GM04503 (cell line): ENCODE data around the gene BOK.
"Not testable (repeated sequence)": the region's sequence is repeated elsewhere in the genome, so short reads cannot be mapped to it uniquely, and the experiment has no call there.

Experiments used
- DNase-seq: peaks from one replicate; pipeline ENCODE4 v3.0.0-alpha.2; 2012; ENCODE audit warnings: low read depth

BOK gene

DNA sequence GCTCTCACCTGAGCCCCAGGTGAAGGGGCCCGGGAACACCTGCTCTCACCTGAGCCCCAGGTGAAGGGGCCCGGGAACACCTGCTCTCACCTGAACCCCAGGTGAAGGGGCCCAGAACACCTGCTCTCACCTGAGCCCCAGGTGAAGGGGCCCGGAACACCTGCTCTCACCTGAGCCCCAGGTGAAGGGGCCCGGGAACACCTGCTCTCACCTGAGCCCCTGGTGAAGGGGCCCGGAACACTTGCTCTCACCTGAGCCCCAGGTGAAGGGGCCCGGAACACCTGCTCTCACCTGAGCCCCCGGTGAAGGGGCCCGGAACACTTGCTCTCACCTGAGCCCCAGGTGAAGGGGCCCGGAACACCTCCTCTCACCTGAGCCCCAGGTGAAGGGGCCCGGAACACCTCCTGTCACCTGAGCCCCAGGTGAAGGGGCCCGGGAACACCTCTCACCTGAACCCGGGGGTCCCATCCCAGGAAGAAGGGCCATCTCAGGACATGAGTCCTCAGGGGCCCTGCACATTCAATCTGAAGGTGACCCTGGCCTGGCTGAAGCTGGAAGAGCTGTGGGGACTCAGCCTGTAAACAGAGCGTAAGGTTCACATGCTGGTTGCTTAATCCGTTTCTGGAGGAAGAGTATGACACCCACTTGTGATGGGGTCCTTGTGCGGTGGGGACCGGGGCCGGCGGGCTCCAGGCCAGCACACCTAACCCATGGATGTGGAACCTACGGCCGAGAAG is 14.5 kb downstream of the BOK start:
- DNase-seq = not testable (repeated sequence)

DNA sequence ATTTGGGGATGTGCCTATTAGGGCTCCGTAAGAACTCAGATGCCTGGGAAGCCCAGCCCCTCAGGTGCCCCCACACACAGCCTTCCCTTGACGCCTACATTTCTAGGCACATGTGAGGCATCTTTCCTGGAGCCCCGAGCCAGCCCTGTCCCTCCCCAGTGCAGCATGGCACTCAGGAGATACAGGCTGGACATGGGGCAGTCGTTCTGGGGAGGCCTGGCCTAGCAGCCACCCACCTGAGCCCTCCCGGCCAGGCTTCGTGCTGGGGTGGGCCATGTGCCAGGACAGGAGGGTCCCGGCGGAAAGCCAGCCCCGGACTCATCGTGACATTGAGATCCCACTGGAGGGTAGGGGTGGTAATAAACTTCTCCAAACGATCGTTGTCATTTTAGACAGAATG is 15.2 kb downstream of the BOK start:
- no peak for DNase-seq

DNA sequence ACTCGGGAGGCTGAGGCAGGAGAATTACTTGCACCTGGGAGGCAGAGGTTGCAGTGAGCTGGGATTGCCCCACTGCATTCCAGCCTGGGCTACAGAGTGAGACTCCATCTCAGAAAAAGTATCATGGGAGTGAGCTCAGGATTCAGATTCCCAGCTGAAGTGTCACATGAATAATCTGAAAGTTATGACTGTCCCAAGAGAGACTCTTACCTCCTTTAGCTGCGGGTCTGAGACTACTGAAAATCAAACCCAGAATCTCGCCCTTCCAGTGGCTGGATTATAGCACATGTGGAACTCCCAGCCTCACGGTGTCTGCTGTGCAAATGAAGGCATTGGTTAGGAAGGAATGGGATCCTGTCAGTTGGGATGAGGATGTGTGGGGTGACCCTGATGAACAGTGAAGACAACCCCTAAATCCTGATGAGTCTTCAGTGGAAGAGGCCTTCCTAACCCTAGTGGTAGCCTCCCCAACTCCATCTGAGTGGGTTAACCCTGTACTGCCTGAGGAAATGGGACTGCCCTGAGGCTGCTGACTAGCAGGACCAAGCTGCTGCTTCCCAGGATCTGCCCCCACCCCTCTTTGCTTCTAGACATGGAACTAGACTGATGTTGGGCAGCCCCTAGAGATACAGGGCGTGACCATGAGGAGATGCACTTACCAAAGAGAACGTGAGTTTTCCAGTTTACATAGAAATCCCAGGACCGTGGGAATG is 16.5 kb downstream of the BOK start:
- no peak for DNase-seq

DNA sequence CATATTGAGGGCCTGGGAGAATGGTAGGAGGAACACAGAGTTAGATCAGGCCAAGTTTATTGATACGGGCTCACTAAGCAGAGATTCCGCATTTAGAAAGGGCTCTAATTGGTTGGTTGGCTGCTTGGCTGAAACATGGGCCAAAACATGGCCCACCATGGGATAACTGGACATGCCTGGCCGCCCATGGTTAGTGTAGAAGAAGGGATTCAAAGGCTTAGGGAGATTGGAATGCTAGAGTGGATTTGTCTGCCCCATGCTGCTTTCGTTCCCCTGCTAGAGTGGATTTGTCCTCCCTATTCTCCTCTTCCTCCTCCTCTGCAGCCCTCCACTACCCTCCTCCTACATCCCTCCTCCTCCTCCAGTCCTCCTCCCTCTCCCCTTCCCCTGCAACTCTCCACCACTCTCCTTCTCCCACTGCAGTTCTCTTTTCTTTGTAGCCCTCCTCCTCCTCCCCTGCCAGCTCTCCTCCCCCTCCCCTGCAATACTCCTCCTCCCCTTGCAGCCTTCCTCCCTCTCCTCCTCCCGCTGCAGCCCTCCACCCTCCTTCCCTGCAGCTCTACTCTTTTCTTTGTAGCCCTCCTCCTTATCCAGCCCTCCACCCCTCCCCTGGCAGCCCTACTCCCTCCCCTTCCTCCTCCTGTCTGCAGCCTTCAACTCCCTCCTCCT is 17.2 kb downstream of the BOK start:
- no peak for DNase-seq

DNA sequence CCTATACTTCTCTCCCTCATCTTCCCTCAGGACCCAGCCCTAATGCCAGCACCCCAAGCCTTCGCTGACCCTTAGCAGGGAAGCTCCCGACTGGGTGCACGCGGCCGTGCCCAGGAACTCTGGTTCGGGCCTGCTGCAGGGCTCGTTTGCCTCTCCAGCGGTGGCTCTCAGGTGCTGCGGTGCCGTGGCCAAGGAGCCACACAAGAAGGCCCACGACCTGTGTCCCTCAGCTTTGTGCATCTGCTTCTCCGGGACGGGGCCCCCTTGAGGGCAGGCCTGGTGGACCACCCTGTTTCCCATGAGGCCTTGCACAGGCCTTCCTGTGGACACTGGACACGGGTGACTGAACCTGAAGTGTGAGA is 17.7 kb downstream of the BOK start:
- no peak for DNase-seq

DNA sequence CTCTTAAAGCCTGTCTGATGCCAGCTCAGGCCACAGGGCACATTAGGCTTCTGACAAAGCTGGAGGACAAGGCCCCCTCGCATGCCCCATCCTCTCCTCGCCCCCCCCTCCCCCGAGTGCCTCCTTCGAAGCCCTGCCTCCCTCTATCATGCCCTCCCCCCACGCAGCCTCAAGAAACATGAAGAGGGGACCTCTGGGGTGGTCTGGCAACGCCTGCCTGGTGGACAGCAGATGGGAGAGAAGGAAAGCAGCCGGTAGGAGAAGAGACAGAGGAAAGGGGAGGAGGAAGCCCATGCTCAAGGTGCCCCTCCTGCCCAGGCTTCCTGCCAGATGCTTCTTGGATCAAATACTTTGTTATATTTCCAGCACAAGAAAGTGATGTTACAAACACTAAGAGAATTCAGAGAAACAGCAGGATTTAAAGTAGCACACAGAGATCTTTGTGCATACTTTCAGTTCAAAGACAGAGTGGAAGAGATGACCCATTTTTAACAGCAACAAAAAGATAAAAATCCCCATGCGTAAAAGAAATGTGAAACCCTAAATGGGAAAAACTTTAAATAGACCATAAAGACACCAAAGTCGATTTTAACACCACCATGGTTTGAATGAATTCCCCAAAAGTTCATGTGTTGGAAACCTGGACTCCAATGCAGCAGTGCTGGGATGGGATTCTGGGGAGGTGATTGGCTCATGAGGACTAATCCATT is 19.0 kb downstream of the BOK start:
- no peak for DNase-seq

DNA sequence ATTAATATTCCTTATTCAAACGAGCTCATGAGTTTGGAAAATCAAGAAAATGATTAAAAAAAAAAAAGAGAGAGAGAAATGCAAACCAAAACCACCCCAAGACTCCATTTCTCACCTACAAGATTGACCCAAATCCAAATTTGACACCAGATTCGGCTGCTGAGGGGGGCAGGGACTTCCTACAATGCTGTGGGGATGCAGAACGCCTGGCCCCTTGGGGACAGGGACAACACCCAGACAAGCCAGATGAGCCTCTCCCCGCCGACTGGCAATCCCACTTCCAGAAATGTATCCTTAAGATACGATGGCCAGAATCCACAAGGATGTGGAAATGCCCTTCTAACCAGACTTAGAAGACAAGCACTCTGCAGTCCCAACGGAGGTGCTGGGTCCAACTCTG is 20.7 kb downstream of the BOK start:
- DNase-seq = no peak

DNA sequence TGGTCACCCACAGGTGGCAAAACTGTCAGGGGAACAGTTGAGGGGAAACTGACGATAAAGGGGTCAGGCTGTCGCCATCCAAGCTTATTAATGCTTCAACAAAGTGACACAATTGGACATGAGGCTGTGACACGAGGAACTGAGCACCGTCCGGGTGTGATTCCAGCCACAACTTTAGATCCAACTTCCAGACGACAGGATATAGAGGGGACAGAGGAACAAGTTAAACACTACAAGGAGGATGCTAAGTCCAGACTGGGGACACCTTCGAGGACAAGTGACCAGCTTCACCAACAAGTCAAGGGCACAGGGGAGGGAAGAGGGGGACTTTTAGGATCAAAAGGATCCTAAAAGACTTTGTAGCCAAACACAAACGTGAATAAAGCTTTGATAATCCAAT is 23.8 kb downstream of the BOK start:
- DNase-seq = no peak

DNA sequence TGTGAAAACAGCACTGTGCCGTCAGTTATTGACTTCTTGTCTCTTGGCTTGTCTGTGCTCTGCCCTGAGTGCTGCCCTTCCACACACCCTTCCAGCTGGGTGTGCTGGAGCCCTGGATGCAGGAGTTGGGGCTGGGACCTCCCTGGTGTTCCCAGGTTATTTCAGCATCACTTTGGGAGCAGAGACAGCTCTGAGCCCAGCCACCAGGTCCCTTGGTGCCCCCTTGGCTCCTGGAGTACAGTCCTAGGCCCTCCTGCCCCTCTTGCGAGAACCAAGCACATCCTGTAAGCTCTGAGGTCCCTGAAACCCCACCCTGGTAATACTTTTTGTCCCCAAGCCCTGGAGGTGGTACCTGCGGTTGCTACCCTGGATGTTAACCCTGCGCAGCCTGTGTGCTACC is 24.3 kb downstream of the BOK start:
- DNase-seq = no peak

DNA sequence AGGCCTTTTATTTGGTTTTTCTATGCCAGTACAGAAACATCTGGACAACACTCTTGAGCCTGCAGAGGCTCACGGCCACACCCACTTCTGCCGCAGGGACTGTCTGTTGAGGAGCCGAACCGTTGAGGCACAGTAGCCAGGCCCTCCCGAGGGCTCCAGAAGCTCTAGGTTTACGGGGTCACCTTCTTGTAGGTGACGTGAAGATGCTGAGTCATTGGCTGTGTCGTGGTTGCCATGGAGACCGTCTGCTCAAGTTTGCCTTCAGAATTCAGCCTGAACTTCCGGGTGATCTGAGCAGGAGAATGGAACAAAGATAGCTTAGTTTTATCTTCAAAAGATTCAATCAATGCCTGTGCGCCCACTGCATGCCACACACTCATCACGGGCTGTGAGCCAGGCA is 25.9 kb downstream of the BOK start:
- DNase-seq = no peak

DNA sequence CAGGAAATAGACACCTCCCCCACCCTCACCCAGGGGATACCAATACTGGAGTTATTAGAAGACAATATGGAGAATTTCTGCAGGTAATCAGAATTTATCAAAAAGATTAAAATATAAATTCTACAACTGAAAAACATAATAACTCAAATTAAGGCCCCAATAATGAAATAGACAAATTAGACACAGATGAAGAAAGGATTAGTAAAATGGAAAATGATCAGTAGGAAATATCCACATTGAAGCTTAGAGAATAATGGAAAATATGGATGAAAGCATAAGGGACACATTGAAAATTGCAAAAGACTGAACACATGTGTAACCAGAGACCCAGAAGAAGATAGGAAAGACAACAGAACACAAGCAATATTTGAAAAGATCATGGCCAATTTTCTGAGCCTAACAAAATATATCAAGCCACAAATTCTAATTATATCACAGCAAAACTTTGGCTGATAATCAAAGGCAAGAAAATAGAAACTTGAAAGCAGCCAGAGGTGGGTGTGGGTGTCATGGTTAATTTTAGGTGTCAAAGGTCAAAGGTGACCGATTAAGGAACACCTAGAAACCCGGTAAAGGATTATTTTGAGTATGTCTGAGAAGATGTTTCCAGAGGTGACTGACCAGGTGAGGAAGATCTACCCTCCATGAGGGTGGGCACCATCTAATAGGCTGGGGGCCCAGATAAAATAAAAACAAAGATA is 28.2 kb downstream of the BOK start:
- DNase-seq = no peak

DNA sequence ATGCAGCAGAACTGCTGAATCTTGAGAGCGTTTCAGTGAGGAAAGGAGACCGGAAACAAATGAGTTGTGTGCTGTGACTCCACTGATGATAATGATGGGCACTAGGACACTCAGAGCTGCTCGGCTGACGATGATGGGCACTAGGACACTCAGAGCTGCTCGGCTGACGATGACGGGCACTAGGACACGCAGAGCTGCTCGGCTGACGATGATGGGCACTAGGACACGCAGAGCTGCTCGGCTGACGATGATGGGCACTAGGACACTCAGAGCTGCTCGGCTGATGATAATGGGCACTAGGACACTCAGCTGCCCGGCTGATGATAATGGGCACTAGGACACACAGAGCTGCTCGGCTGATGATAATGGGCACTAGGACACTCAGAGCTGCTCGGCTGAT is 31.3 kb downstream of the BOK start:
- DNase-seq = not testable (repeated sequence)

DNA sequence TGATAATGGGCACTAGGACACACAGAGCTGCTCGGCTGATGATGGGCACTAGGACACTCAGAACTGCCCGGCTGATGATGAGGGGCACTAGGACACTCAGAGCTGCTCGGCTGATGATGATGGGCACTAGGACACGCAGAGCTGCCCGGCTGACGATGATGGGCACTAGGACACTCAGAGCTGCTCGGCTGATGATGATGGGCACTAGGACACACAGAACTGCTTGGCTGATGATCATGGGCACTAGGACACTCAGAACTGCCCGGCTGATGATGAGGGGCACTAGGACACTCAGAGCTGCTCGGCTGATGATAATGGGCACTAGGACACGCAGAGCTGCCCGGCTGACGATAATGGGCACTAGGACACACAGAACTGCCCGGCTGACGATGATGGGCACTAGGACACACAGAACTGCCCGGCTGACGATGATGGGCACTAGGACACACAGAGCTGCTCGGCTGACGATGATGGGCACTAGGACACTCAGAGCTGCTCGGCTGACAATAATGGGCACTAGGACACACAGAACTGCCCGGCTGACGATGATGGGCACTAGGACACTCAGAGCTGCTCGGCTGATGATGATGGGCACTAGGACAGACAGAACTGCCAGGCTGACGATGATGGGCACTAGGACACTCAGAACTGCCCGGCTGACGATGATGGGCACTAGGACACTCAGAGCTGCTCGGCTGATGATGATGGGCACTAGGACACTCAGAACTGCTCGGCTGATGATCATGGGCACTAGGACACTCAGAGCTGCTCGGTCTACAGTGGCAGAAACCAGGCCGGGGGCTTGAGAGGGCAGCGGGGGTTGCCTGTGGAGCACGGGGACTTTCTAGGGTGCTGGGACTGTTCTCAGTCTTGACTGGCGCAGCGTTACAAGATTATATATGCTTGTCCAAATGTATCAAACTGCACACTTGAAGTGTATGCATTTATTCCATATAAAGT is 32.2 kb downstream of the BOK start:
- DNase-seq = not testable (repeated sequence)

DNA sequence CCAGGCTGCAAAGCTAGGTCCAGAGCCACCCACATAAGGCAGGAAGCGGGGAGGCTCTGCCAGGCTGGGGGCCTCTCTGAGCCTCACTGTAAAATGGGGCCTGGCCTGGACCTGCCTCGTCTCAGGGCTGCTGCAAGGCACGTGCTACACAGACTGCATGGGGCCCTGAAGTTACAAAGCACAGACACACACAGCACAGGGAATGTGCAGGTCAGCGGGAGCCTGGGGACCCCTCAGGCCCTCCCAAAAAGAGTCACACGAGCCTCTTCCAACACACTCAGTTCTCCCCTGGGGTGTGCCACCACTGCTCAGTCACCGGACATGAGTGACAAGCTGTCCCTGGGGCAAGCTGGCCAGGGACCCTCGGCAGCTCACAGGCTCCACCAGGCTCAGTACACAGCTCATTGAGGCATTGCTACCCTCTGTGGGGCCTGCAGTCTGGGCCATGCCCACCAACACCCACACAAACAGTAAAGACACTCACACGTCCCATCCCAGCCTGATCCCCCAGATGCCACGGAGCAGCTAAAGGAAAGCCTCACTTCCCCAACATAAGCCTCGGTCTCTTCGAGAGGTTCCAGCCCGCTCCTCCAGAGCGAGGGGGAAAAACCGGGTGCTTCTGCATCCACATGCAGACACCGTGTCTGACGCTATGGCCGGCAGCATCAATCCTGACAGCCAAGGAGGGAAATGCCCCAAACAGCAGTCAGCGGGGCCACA is 33.7 kb downstream of the BOK start:
- no peak for DNase-seq

DNA sequence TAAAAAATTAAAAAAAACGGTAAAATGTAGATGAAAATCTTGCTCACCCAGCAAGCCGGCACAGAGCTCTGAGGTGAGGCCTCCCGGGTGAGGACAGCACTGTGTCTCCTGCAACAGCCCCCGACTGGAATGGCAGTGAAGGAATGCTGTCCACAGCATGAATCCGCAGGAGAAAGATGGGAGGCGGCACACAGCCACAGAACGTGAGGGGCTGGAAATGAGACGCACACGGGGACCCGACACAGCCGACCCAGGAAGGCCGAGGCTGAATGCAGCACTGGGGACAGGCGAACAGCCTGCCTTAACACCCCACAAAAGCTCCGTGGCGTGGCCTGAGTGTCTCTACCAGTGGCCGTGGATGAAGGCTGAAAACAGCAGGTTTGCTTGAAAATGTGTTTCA is 34.7 kb downstream of the BOK start:
- DNase-seq = no peak

DNA sequence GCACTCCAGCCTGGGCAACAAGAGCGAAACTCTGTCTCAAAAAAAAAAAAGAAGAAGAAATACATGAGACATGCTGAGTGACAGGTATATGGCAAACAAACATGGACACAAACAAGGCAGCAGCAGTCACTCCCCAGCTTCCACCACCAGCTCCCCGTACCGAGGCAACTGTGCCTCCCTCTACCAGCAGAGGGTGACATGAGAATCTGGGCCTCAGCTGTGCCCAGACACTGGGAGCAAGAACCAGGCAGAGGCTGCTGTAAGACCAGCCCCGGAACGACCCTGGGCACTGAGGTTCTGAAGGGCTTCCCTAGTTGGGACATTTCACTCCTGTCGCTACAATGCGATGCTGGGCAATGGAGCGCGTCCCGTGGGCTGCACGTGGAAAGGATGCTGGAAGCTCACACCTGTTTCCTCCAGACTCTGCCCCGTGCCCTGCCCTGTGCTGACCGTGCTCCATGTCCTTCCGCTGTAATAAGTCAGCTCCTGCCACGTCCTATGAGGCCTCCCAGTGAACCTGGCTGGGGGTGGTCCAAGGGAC is 37.1 kb downstream of the BOK start:
- DNase-seq = no peak

DNA sequence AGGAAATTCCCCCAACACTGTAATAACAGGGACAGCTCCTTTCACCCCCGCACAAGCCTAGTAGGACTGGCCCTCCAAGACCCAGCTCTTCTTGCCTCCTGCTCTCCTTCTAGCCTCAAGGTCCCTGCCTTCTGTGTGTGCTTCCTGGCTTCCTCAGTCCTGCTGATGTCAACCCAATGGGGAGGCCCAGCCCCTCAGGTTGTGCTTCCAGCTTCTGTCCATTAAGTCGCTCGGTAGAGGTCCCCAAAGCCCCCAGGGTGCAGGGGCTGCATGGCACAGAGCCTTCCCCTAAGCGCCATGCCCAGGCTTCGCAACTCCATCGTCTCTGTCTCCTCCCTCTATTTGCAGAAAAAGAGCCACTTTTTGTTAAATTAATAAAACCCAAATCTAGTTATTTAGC is 39.0 kb downstream of the BOK start:
- DNase-seq = no peak

DNA sequence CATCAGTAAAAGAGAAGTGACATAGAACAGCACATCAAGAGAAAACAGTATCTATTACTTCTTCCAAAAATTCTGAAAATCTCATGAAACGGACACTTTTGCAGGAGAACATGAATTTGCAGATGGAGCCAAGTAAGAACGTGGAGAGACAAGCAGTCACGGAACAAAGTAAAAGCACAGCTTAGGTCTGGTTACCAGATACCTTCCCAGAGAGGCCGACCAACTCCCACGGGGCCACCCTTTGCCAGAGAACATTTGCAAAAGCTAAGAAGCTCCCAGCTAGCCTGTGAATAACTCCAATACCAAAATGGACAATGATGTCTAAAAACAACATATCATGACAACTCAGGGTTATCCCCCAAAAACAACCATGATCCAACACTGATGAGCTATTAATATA is 39.5 kb downstream of the BOK start:
- no peak for DNase-seq

DNA sequence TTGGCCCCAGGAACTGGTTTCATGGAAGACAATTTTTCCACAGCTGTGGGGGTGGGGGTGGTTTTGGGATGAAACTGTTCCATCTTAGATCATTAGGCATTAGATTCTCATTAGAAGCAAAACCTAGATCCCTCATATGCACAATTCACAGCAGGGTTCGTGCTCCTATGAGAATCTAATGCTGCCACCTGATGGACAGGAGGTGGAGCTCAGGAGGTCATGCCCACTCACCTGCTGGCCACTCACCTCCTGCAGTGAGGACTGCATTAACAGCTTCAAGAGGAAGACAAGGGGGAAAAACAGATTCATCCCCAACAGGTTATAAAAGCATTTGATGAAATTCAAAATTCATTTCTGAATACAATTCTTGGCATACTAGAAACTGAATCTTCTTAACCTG is 39.9 kb downstream of the BOK start:
- no peak for DNase-seq

DNA sequence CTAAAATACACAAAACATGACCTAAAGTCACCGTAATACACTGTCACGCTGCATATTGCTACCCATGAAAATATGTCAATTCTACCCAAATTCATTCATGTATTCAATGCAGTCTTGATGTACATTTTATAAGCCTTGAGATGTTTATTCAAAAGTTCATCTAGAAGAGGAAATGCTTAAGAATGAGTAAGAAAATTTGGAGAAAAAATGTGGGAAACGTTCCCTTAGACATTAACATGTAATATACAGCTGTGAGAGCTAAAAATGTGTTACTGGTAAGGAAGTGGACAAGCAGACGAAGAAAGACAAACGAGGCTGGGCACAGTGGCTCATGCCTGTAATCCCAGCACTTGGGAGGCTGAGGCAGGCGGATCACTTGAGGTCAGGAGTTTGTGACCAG is 41.1 kb downstream of the BOK start:
- DNase-seq = no peak
